D721Med (cell line): ENCODE results near the gene LAMB1.

ENCODE experiments used
- DNase-seq: peaks from one replicate; pipeline ENCODE4 v3.0.0; 2011; ENCODE audit warnings: low spot score; ENCODE audit not compliant: insufficient read length
- FAIRE-seq: peaks from 2 replicates; lab custom pipeline; 2011; peaks lifted over from hg19 to GRCh38; lab: Jason Lieb, UNC
- CTCF ChIP-seq: IDR thresholded peaks from 2 replicates; pipeline ENCODE4 v1.5.1; 2012; ENCODE audit warnings: mild to moderate bottlenecking, control low read depth; ENCODE audit not compliant: insufficient read depth; ENCODE audit errors: missing control alignments

LAMB1 gene

GRCh38 chr7:107955394-107955793, 47.6 kb downstream of the LAMB1 start:
- DNase-seq (no peak), FAIRE-seq (no peak)
- no peak for TF ChIP-seq CTCF

GRCh38 chr7:107953924-107954303, 49.0 kb downstream of the LAMB1 start:
- no peak for DNase-seq
- no peak for TF ChIP-seq CTCF
- FAIRE-seq: no peak

GRCh38 chr7:107953265-107953923, 49.6 kb downstream of the LAMB1 start:
- FAIRE-seq (no peak), DNase-seq (no peak)
- TF ChIP-seq CTCF: no peak

GRCh38 chr7:107951896-107952295, 51.1 kb downstream of the LAMB1 start:
- no peak for TF ChIP-seq CTCF
- DNase-seq (no peak), FAIRE-seq (no peak)

- no peak for TF ChIP-seq CTCF
- no peak for DNase-seq
- FAIRE-seq: no peak
Observed at GRCh38 chr7:107951172-107951787, 51.7 kb downstream of the LAMB1 start.

GRCh38 chr7:107949443-107949935, 53.5 kb downstream of the LAMB1 start:
- TF ChIP-seq CTCF: no peak
- no peak for FAIRE-seq
- no peak for DNase-seq
